ENCODE results near the gene PTPRG. TPM values are rescaled to one million over a fixed set of nuclear protein-coding genes. Genes with fewer than 3 reads are reported as not detected.

The PTPRG gene
- polyA plus RNA-seq, 3 donors, result not detected

GRCh38 chr3:62197350-62198012, 636.1 kb downstream of the PTPRG start:
- WGBS (ENCODE audit: insufficient coverage), result 100% methylated on average over 1 of the region's 5 CpGs

DNA sequence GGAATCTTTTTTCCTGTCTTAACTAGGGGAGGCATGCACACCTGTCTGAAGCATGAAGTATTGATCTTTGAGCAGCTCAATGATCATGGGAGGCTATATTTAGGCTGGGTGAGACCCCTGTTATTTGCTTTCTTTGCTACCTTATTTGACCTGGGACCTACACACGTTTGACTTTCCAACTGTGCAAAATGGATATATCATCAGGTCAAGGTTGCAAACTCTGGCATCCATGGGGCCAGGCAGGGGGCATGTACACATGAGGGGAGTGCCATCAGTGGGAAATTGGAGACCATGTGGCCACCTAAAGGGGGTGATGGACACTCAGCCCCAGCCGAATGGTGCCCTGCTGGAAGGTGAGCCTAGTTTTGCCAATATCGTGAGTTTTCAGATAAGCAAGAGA, 637.8 kb downstream of the PTPRG start:
- no peak overlapping the region for H3K27ac ChIP-seq (ENCODE audit: low read depth in 1 of 2, low read length in 2 of 2)
- Mint-ChIP-seq H3K27me3 (ENCODE audit: low read depth in 3 of 3) (peaks cover 0 to 3% (median 2%) of the 10 kb centered on the region in 3 donors), H3K4me3 (no peak overlapping the region), H3K4me1 (no peaks in the 10 kb centered on the region), H3K9me3 (no peaks in the 10 kb centered on the region), H3K36me3 (no peaks in the 10 kb centered on the region), H3K27ac (no peak overlapping the region)
- H3K36me3 ChIP-seq (replicated peaks in 1 of 2; ENCODE audit: control insufficient read depth in 1 of 2, insufficient read depth in 2 of 2, low read length in 2 of 2), result no peaks in the 10 kb centered on the region
- no peaks in the 10 kb centered on the region for H3K4me1 ChIP-seq (ENCODE audit: control insufficient read depth in 1 of 2, insufficient read depth in 2 of 2, low read length in 2 of 2)
- H3K9ac ChIP-seq (ENCODE audit: insufficient read depth, low read length, poor library complexity, severe bottlenecking), result no peak overlapping the region
- H4K20me1 ChIP-seq (ENCODE audit: insufficient read depth, low read length), result no peaks in the 10 kb centered on the region
- WGBS (ENCODE audit: insufficient coverage), result no CpG with 5 or more reads among the region's 3 CpGs
- TF ChIP-seq, protein P1, sequence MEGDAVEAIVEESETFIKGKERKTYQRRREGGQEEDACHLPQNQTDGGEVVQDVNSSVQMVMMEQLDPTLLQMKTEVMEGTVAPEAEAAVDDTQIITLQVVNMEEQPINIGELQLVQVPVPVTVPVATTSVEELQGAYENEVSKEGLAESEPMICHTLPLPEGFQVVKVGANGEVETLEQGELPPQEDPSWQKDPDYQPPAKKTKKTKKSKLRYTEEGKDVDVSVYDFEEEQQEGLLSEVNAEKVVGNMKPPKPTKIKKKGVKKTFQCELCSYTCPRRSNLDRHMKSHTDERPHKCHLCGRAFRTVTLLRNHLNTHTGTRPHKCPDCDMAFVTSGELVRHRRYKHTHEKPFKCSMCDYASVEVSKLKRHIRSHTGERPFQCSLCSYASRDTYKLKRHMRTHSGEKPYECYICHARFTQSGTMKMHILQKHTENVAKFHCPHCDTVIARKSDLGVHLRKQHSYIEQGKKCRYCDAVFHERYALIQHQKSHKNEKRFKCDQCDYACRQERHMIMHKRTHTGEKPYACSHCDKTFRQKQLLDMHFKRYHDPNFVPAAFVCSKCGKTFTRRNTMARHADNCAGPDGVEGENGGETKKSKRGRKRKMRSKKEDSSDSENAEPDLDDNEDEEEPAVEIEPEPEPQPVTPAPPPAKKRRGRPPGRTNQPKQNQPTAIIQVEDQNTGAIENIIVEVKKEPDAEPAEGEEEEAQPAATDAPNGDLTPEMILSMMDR (IDR thresholded peaks at IDR 0.05), result no peak
- H3K9me3 ChIP-seq (replicated peaks in 1 of 2; ENCODE audit: control insufficient read depth in 1 of 2, insufficient read depth in 1 of 2, low read length in 2 of 2), result no peaks in the 10 kb centered on the region
- H2AFZ ChIP-seq (ENCODE audit: insufficient read depth, low read depth, low read length, poor library complexity, severe bottlenecking), result no peak overlapping the region
- H3K4me2 ChIP-seq (replicated peaks; ENCODE audit: extremely low read depth, low read length, poor library complexity, severe bottlenecking), result no peak overlapping the region
- H3K79me2 ChIP-seq (ENCODE audit: insufficient read depth, low read length), result no peaks in the 10 kb centered on the region
- no peak overlapping the region for H3K4me3 ChIP-seq (replicated peaks in 1 of 3; ENCODE audit: low read depth in 2 of 3, low read length in 3 of 3)
- intact Hi-C loops (cut with micrococcal nuclease), result no loop called here
- no peaks in the 10 kb centered on the region for H3K27me3 ChIP-seq (ENCODE audit: control insufficient read depth in 2 of 2, insufficient read depth in 2 of 2, low read length in 2 of 2)
- DNase-seq, result no peak

More at GRCh38 chr3:62197350-62198012, 636.1 kb downstream of the PTPRG start:
- H3K9ac ChIP-seq (ENCODE audit: insufficient read depth, low read length, poor library complexity, severe bottlenecking), result no peak overlapping the region
- H3K4me3 ChIP-seq (replicated peaks in 1 of 3; ENCODE audit: low read depth in 2 of 3, low read length in 3 of 3), result no peak overlapping the region
- no peaks in the 10 kb centered on the region for H3K79me2 ChIP-seq (ENCODE audit: insufficient read depth, low read length)
- no peak overlapping the region for H3K27ac ChIP-seq (ENCODE audit: low read depth in 1 of 2, low read length in 2 of 2)
- no peaks in the 10 kb centered on the region for H3K4me1 Mint-ChIP-seq
- TF ChIP-seq, protein P1 (IDR thresholded peaks at IDR 0.05), result no peak
- H3K4me3 Mint-ChIP-seq, result no peak overlapping the region
- H3K4me1 ChIP-seq (ENCODE audit: control insufficient read depth in 1 of 2, insufficient read depth in 2 of 2, low read length in 2 of 2), result no peaks in the 10 kb centered on the region
- intact Hi-C loops (cut with micrococcal nuclease), result no loop called here
- no peak overlapping the region for H2AFZ ChIP-seq (ENCODE audit: insufficient read depth, low read depth, low read length, poor library complexity, severe bottlenecking)
- no peaks in the 10 kb centered on the region for H3K9me3 ChIP-seq (replicated peaks in 1 of 2; ENCODE audit: control insufficient read depth in 1 of 2, insufficient read depth in 1 of 2, low read length in 2 of 2)
- H3K9me3 Mint-ChIP-seq, result no peaks in the 10 kb centered on the region
- H4K20me1 ChIP-seq (ENCODE audit: insufficient read depth, low read length), result no peaks in the 10 kb centered on the region
- no peak overlapping the region for H3K27ac Mint-ChIP-seq
- DNase-seq, result no peak
- H3K27me3 Mint-ChIP-seq (ENCODE audit: low read depth in 3 of 3), result peaks cover 0 to 2% (median 1%) of the 10 kb centered on the region in 3 donors
- no peaks in the 10 kb centered on the region for H3K36me3 ChIP-seq (replicated peaks in 1 of 2; ENCODE audit: control insufficient read depth in 1 of 2, insufficient read depth in 2 of 2, low read length in 2 of 2)
- no peaks in the 10 kb centered on the region for H3K27me3 ChIP-seq (ENCODE audit: control insufficient read depth in 2 of 2, insufficient read depth in 2 of 2, low read length in 2 of 2)
- H3K4me2 ChIP-seq (replicated peaks; ENCODE audit: extremely low read depth, low read length, poor library complexity, severe bottlenecking), result no peak overlapping the region
- H3K36me3 Mint-ChIP-seq, result no peaks in the 10 kb centered on the region
